ENCODE data around the gene WTAP. TPM values are rescaled to one million over a fixed set of nuclear protein-coding genes. Genes with fewer than 3 reads are reported as not detected.

The WTAP gene
- total RNA-seq, 1 experiment from 2014 or later: 44.7 TPM

DNA sequence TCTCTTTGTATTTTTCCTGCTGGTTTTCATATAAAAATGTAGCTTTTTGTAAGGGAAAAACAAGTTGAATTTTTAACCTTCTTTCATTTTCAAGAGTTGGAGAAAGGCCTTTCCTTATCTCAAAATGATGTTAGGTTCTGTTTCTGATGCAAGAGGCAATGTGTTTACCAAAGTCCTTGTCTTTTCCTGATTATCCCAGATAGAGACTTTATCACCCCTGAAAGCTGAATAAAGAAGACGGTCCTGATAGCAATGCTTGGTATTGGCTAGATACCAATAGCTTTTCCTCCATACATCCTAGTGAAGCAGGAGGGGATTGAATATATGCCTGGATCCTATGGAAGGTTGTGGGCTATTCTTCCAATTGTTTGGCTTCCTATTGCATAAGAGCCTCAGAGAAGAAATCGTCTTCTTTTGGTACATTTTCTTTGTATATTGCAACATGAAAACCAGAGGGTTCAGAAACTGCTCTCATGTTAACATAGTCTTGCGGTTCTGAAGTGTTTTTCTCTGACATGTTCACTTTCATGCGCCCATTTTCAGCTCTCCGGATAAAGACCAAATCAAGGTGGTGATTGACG is 78.2 kb downstream of the WTAP start:
- DNase-seq: no peak
- intact Hi-C loops (cut with micrococcal nuclease; ENCODE audit: unreplicated experiment): no loop called here
- no peak overlapping the region for H3K27ac ChIP-seq
- H3K4me2 ChIP-seq: no peak overlapping the region
- H3K9me2 ChIP-seq (ENCODE audit: insufficient read depth): no peaks in the 10 kb centered on the region
- TF ChIP-seq, protein P1, sequence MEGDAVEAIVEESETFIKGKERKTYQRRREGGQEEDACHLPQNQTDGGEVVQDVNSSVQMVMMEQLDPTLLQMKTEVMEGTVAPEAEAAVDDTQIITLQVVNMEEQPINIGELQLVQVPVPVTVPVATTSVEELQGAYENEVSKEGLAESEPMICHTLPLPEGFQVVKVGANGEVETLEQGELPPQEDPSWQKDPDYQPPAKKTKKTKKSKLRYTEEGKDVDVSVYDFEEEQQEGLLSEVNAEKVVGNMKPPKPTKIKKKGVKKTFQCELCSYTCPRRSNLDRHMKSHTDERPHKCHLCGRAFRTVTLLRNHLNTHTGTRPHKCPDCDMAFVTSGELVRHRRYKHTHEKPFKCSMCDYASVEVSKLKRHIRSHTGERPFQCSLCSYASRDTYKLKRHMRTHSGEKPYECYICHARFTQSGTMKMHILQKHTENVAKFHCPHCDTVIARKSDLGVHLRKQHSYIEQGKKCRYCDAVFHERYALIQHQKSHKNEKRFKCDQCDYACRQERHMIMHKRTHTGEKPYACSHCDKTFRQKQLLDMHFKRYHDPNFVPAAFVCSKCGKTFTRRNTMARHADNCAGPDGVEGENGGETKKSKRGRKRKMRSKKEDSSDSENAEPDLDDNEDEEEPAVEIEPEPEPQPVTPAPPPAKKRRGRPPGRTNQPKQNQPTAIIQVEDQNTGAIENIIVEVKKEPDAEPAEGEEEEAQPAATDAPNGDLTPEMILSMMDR (conservative IDR thresholded peaks at IDR 0.05): no peak
- no peak for TF ChIP-seq EZH2 (IDR thresholded peaks at IDR 0.05; ENCODE audit: low read depth)
- H3K9me3 ChIP-seq (ENCODE audit: insufficient read depth, low read depth): no peaks in the 10 kb centered on the region
- CTCF ChIA-PET: no interaction called here
- no peaks in the 10 kb centered on the region for H3K27me3 ChIP-seq (ENCODE audit: insufficient read depth, low read depth)
- H3K79me2 ChIP-seq (ENCODE audit: low read depth): no peaks in the 10 kb centered on the region
- H3F3A ChIP-seq (ENCODE audit: insufficient read depth, low read depth): peaks cover 10% of the 10 kb centered on the region
- BruUV-seq (replicated peaks): no TSS peak
- no peak overlapping the region for H3K4me3 ChIP-seq
- H4K20me1 ChIP-seq (ENCODE audit: insufficient read depth): no peaks in the 10 kb centered on the region
- H3K4me1 ChIP-seq (replicated peaks; ENCODE audit: insufficient read depth): peaks cover 10% of the 10 kb centered on the region
- POLR2A ChIA-PET (ENCODE audit: unreplicated experiment): no interaction called here
- no peaks in the 10 kb centered on the region for H3K36me3 ChIP-seq (ENCODE audit: low read depth)
- no peak overlapping the region for H2AFZ ChIP-seq

Other genes with a start within 250 kb of the WTAP start
- 49.6 and 63.3 TPM in 2 replicates for gene SOD2, start 34.3 kb upstream of the WTAP start, total RNA-seq (2021)
- 48.5 and 71.0 TPM in 2 replicates for gene ACAT2, start 34.5 kb downstream of the WTAP start, total RNA-seq (2021)
- 159 and 166 TPM in 2 replicates for gene TCP1, start 62.1 kb downstream of the WTAP start, total RNA-seq (2021)
- gene MRPL18, start 63.0 kb downstream of the WTAP start, total RNA-seq (2021): 41.1 and 54.4 TPM in 2 replicates
- 0.20 TPM in 1 of 2 replicates, not detected in the other for gene PNLDC1, start 72.8 kb downstream of the WTAP start, total RNA-seq (2021)
- gene MAS1, start 163.5 kb downstream of the WTAP start, total RNA-seq (2021): not detected in 2 replicates
- 50.9 and 53.1 TPM in 2 replicates for gene IGF2R, start 241.6 kb downstream of the WTAP start, total RNA-seq (2021)